SH-SY5Y (cell line): ENCODE data around the gene TBC1D14.

Source experiments
- GATA2 ChIP-seq: IDR thresholded peaks from 2 replicates; pipeline ENCODE4 v1.6.1; 2011; ENCODE audit warnings: mild to moderate bottlenecking, low read depth, low read length
- GATA3 ChIP-seq: IDR thresholded peaks from 2 replicates; pipeline ENCODE4 v1.6.1; 2011; ENCODE audit warnings: low read depth, mild to moderate bottlenecking, low read length, moderate library complexity

Gene TBC1D14

GRCh38 chr4:6896035-6896434 lies 13.6 kb upstream of the TBC1D14 start:
- TF ChIP-seq GATA3: no peak
- TF ChIP-seq GATA2: no peak

DNA sequence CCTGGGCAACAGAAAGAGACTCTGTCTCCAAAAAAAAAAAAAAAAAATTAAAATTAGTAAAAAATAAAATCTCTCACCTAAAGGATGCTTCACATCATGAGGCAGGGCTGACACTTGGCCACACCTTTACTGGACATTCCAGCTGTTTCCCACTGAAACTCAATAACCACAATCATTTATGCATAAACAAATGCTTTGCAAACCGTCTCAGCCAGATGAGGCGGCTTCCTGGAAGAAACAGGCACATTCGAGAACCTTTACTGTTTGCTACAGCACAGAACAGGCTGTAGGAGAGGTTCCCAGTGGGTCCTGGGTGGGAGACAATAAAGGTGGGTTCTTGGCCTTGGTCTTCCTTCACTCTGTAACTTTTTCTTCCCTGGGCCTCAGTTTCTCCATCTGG lies 10.9 kb upstream of the TBC1D14 start:
- TF ChIP-seq GATA2 (no peak), GATA3 (no peak)

GRCh38 chr4:6900181-6900812 lies 9.3 kb upstream of the TBC1D14 start:
- TF ChIP-seq GATA2: no peak
- TF ChIP-seq GATA3: no peak

- no peak for TF ChIP-seq GATA2
- no peak for TF ChIP-seq GATA3
Measured at GRCh38 chr4:6900956-6901355, 8.7 kb upstream of the TBC1D14 start.

DNA sequence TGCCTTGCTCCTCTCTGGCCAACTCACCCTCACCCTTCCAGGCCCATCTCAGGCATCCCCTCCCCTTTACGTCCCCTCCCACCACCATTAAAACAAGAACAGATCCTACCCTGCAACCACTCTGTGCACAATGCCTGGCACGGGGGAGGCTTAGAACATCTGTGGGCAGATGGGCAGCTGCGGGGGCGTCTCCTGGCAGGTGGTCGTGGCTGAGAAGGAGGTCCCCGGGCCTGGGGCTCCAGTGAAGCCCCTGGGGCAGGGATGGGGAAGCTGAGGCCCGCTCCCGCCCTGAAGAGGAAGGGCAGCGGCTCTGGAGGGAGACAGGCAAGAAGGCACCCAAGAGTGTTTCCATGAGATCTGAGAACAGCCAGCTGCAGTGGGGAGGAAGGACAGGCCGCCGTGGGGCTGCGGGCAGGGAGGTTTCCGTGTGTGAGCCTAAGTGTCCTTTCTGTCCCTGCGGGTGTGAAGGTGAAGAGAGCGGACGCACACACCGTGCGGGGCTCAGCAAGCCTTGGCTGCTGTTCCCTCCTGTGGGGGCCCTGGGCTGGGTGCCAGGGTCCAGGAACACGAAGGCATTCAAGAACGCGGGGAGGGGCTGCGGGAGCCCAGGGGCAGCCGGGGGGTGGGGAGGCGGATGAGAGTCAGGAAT lies 7.8 kb upstream of the TBC1D14 start:
- TF ChIP-seq GATA3: no peak
- TF ChIP-seq GATA2: no peak

GRCh38 chr4:6902318-6903042 lies 7.1 kb upstream of the TBC1D14 start:
- no peak for TF ChIP-seq GATA3
- no peak for TF ChIP-seq GATA2

GRCh38 chr4:6905516-6906445 lies 3.8 kb upstream of the TBC1D14 start:
- TF ChIP-seq GATA3 (no peak), GATA2 (no peak)

DNA sequence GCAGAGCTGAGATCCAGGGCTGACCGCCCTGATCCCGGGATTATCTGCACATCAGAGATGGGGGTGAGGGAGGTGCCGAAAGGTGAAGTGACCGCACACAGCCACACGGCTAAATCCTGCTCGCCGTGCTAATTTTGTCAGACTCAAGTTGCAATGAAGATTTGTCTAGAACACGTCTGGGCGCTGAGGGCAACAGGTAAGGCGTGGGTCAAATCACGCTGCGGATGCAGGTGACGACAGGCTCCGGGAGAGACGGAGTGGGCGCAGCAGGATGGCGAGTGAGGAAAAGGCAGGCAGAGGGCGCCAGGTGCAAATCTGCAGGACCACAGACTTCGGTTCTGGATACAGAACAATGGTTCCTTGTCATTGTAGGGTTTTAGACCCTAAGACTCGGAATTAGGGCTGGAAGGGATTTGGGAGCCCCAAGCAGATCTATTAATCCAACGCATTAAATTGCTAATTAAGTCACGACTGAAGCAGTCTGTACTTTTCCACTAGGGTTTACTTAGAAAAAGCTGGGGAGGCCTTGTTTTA lies 1.9 kb upstream of the TBC1D14 start:
- TF ChIP-seq GATA2: peak; percentile 32; the same call in 1 of the 2 replicates
- TF ChIP-seq GATA3: no peak

GRCh38 chr4:6908432-6909112 lies 1.1 kb upstream of the TBC1D14 start:
- TF ChIP-seq GATA3 (no peak), GATA2 (no peak)

DNA sequence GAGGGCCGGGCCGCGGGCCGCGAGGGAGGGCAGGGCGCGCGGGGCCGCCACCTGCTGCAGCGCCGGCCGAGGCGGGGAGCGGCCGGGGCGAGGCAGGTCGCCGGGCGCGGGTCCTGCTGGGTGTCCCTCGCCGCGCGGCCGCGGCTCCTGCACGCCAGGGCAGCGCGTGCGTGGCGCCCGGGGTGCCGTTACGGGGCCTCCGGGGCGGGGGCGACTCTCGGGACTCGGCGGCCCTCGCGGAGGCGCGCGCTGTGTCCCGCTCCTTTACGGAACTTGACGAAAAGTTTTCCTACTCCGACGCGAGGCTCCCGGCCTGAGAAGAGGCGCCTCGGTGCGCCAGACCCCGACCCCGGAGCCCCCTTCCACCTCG lies 329 bp downstream of the TBC1D14 start:
- TF ChIP-seq GATA3: no peak
- TF ChIP-seq GATA2: no peak

DNA sequence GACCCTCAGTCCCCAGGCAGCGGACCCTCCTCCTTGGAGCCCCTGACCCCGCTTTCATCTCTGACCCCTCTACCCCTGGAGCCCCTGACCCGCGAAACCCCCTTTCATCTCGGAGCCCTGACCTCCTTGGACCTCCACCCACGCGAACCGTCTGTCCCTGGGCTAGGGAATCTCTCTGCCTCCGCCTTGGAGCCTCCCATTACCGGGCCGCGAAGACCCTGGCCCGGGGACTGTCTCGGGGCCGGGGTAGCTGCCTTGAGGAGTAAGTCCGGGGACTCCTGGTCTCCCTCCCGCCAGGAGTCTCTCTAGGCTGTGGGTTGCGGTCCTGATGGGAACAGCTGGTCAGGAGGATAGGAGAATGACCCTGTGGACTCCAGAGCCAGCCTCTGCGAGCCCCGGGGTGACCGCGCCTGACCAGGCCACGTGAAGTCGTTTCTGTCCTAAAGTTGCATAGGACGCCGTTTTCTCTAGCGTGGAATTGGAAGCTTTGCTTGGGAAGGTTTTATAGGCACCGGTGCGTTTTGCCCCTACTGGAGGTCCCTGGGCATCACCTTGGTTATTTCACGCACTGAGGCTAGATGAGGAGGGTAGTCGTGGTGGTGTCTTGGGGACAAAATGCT lies 824 bp downstream of the TBC1D14 start:
- TF ChIP-seq GATA2 (no peak), GATA3 (no peak)

- TF ChIP-seq GATA2 (no peak), GATA3 (no peak)
Measured at GRCh38 chr4:6910960-6911874, 1.6 kb downstream of the TBC1D14 start.
